Forelimb muscle (tissue), 1 donor: Measurements from ENCODE around the gene FAM98B. TPM values are rescaled to one million over a fixed set of nuclear protein-coding genes. Genes with fewer than 3 reads are reported as not detected.

Source experiments
- DNase-seq: peaks from one replicate; pipeline ENCODE4 v3.0.0-alpha.2; 2013; ENCODE audit warnings: low read depth
- polyA plus RNA-seq: library from polyadenylated mRNA; unstranded; fragments of 120-200 nt; gene quantifications from one replicate; pipeline ENCODE4 v1.2.1, GENCODE V29; 2013; ENCODE audit not compliant: insufficient read length

Gene FAM98B
- polyA plus RNA-seq, 1 donor, result 26.5 TPM

DNA sequence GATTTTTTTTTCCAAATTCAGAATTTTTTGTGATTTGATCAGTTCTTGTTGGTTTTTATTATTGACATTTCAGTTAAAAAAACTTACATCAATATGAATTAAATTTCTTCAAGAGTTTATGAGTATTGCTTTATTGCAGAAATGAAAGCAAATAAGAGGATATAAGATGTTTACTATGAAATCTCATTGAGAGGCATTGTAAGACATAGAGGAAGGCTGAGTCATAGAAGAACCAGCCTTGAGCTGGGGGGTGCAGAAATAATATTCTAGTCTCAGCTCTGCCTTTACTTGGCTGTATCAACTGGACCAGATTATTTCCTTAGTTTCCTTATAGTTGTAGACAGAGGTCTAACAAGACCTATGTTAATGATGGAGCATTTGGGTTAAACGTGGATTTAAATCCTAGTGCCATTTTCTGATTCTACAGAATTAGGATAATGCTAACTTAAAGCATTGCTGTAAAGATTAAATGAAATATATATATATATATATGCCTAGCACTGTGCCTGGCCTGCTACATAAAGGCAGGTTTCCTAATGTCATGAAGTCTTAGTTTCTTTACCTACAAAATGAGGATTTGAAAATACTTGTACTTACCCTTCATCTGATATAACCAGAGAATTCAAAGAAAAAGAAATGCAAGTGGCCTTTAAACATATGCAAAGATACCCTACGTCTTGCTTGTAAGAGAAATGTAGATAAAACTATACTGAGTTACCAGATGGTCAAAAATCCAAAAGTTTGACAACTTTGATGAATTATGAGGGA is 7.3 kb downstream of the FAM98B start:
- DNase-seq, result no peak

DNA sequence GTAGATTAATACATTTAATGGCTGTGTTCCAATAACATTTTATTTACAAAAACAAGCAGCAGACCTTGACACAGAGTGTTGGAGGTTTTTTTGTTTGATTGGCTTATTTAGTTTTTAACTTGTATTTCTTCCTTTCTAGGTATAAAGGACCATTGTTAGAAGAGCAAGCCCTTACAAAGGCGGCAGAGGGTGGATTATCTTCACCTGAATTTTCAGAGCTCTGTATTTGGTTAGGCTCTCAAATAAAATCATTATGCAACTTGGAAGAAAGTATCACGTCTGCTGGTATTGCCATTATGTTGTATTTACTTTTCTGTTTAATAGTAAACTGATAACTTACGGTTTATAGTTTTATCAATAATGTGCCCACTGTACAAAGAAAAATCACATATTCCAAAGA is 10.0 kb downstream of the FAM98B start:
- no peak for DNase-seq

DNA sequence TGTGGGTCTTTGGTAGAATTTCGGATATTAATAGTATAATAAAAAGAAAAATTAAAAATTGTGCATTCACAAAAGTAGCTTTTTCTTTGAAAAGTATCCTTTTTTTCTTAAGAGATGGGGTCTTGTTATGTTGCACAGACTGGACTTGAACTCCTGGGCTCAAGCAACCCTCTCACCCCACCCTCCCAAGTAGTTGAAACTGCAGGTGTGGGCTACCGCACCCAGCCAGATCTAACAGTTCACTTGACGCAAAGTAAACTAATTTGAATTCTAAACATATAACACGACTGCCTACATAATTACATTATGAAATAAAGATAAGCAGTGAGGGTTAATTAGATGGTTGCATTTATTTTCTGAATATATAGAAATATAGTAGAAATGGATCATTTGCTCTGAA is 10.7 kb downstream of the FAM98B start:
- no peak for DNase-seq

DNA sequence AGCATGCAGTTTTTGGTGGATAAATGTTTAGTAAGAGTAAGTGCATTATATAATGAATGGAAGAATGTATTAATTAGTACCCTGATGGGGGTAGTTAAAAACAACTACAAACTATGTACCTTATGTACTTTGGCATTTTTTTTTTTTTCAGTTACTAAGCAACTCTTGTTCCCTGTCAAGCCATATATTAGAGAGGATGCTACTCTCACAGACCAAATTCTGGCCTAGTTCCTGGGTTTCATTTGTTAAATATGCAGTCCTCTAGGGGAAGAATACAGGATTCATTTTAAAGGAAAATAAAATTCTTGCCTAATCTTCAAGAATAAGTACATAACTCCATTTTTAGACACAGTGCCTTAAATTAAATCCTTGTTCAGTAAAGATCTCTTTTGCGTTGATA is 16.9 kb downstream of the FAM98B start:
- DNase-seq, result peak; percentile 53

DNA sequence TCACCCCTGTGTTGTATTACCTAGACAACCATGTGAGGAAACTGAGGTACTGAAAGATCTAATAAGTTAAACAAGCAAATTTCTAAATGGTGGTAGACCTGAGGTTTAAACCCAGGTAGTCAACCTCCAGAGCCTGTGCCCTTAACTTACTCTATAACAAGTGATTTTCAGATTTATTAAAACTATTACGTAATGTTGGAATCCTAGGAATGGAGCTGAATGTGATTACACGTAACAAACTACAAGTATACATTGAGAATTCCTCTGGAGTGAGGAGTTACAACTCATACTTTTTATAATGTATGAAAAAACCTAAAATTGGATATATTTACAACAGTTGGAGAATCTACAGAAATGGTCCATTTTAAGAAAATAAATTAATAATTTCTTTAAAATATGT is 18.0 kb downstream of the FAM98B start:
- DNase-seq, result no peak

DNA sequence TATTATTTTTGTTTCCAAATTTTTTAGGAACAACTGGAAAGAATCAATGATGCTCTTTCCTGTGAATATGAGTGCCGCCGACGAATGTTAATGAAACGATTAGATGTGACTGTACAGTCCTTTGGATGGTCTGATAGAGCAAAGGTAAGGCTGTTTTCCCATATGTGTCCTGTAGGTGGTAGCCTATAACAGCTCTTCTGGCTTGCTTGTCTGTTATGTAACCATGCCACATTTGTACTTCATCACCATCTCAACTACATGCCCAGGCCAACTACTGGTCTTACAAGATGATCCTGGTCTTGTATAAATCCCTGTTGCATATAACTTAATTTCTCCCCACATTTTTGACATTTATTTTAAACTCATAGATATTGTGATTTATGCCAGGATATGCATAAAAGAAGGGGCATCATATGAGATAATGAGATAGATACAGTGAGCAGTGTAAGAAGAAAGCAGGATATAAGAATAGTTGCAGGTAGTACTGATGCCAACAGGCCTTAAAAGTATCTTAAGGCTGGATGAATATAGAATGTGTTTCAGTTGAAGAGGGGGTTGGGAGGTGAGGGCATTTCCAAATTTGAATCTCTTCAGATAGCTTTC is 20.3 kb downstream of the FAM98B start:
- DNase-seq, result no peak

DNA sequence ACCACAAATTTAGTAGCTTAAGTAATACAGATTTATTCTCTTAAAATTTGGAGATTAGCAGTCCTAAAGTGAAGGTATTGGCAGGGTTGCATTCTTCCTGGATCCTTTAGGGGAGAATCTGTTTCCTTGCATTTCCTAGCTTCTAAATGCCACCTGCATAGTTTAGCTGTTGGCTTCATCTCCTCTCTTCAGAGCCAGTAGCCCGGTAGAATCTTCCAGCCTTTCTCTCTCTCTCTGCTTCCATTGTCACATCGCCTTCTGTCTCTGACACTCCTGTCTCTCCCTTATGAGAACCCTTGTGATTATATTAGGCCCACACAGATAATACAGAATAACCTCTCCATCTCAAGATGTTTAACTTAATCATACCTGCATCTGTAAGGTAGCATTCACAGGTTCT is 21.4 kb downstream of the FAM98B start:
- DNase-seq, result no peak

DNA sequence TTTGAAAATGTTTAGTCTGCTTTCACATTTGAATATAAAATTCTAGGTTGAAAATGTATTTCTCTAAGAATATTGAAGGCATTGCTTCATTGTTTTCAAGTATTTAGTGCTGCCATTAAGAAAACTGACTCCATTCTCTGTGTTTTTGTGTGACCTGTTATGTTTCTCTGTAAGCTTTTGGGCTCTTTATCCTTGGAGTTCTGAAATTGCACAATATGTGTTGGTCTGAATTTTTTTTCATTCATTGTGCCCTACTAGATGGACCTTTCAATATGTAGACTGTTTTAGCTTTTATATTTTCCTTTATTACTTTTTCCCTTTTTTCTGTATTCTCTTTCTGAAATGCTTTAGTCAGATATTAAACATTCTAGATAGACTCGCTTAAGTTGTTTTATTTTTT is 22.2 kb downstream of the FAM98B start:
- no peak for DNase-seq

DNA sequence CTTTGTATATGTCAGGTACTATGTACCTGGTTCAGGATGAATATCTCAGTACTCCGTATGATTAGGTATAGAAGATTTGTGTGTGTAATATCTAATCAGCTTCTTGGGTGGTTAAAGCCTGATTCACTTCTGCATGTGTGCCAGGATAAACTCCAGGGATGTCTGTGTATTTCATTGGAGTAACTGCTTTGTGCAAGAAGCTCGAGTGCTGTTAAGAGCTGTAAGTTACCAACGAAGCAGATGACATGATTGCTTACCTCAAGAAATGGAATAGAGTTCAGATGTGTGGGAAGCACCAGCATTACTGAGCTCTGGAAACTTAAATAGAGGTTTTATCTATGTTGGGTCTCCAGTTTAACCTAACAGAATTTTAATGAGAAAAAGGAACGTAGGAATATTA is 23.7 kb downstream of the FAM98B start:
- DNase-seq, result no peak

DNA sequence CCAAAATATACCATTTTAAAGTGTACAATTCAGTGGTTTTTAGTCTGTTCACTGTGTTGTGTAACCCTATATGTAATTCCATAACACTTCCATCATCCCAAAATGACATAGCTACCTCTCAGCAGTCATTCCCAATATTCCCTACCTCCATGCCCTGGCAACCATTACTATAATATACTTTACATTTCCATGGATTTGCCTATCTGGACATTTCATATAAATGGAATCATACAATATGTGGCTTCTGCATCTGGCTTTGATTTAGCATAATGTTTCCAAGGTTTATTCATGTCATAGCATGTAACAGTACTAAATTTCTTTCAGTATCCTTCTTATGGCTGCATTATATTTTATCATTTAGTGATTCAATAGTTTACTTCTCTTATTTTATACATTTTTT is 25.3 kb downstream of the FAM98B start:
- no peak for DNase-seq

DNA sequence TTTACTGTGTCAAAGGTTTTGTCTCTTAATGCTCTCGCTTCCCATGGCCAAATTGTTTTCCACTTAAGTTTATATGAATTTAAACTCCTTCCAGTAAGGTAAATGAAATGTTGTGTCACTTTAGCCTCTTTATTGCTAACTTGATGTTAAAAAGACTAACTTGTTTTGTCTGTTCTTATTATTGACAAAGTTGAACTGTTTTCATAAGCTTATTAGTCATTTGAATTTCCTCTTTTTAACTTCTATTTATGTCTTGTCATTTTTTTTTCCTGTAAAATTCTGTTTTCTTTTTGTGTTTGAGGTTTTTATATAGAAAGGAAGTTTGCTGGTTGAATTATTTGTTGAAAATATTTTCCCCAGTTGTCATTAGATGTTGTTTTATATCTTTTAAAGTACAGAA is 25.8 kb downstream of the FAM98B start:
- DNase-seq, result no peak

DNA sequence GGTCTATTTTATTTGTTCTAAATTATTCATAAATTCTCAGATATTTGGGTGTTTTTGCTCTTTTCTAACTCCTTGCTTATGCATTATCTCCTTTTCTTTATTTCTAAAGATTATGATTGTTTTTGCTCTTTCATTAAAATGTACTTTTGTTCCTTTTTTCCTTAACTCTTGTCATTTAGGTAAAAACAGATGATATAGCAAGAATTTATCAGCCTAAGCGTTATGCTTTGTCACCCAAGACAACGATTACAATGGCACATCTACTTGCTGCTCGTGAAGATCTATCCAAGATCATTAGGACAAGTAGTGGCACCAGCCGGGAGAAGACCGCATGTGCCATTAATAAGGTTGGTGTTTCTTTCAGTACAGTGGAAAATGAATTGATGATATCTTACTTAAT is 27.2 kb downstream of the FAM98B start:
- no peak for DNase-seq

DNA sequence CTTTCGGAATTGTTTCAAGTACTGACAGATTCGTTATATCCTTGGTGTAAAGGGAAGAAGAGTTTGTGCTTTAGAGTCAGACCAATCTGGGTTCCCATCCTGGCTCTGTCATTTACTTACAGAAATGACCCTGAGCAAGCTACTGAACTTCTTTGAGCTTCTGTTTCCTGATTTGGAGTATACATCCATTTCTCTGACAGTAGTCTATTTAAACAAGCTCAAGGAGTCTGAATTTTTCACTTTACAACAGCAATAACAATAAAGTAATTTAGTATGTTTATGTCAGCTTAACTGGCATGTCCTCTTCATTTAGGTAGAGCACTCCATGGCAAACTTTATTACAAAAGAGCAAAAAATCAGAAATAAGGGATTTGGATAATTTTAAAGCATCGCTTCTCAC is 27.8 kb downstream of the FAM98B start:
- no peak for DNase-seq

DNA sequence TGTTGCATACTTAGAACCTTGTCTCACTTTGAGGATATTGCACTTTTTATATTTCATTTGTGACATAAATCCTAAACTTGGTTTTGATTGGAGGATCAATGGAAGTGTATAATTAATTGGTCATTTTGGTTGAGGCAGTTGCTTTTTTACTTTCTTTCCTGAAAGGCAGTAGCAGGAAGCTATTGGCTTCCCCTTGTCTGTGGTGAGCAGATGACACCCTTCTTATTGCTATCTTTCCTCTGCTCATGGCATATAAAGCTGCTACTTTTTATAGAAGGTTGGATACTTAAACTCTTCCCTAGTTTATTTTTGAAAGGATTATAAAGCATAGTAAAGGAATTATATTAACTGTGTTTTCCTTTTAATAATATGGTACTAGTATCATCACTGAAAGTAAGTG is 28.6 kb downstream of the FAM98B start:
- DNase-seq, result no peak

DNA sequence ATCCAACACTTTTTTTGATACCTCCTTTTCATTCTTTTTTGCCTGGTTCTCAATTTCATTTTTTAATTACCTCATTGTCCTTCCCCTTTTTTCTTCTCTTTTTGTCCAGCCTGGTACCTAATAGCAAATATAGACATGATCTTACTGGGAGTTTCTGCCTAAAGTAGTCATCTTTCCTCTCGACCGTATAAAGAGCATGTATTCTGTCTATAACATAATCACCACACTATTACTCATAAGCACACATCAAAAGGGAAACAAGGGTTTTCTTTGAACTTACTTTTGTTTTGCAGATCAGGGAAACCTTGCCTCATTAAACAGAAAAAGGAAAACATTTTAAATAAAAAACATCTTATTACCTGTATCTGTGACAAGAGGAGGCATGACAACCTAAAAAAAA is 33.0 kb downstream of the FAM98B start:
- DNase-seq, result no peak

DNA sequence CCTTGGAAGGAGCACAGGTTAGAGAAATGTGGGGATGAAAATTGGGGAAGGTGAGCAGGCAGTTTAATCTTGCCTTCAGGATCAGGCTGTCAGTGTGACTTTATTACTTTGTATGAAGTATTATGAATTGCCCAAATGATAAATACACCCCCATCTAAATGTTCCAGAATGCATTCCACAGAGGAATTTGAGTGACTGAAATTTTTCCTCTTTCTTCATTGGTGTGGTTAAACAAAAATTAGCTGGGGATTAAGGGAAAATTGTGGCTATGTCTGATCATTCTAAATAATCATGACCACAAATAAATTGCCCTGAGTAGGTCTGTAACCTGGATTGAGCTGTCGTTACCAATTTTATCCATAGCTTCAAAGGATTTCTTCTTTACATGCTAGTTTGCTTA is 33.5 kb downstream of the FAM98B start:
- no peak for DNase-seq

DNA sequence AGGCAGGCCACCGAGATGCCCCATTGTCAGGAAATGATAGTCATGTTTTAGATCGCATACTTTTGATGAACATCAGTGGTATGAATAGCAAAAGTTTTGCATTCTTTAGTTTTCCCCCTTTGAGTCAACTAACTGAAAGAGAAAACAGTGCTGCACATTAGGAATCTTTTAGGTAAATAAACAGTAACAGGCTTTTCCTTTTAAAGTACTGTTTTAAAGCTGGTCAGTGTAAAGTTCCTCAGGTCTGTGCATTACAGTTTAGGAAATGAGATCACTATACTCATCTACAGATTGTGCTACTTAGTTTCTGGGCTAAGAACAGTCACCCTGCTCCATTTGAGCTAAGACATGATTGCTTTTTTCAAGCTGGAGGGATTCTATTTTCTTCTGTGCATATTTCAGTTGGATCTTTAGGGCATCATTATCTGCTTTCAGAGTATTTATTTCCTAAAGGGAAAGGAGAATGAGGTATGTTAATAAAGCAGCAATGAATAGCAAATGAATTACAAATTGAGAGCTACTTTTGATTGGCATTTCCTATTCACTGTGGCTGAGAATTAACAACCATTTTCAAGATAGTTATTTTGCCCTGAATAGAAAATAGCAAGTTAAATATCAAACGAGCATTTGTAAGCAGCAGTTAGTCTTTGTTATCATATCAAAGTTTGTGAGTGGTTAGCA is 36.5 kb downstream of the FAM98B start:
- DNase-seq, result no peak

DNA sequence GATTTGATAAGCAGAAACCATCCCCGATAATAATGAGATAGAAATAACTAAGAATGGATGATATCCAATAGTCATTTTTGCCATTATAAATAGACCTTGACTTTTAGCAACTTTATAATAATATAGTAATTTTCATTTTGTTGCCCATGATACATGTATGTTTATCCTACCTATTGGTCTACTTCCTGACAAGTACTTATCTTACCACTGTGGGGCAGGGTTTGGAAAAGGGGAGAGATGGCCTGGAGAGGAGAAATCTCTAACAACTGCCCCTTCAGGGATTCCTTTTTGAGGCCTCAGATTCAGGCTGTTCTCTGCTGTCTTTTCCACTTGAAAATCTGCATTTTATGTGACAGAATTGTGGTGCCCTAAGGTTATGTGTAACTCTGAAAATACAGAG is 42.2 kb downstream of the FAM98B start:
- no peak for DNase-seq

DNA sequence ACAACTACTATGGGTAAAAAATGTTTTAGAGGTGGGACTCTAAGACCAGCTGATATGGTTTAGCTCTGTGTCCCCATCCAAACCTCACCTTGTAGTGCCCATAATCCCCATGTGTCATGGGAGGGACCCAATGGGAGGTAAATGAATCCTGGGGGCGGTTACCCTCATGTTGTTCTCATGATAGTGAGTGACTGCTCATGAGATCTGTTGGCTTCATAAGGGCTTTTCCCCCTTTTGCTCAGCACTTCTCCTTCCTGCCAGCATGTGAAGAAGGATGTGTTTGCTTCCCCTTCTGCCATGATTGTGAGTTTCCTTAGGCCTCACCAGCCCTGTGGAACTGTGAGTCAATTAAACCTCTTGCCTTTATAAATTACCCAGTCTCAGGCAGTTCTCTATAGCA is 45.7 kb downstream of the FAM98B start:
- DNase-seq, result no peak

DNA sequence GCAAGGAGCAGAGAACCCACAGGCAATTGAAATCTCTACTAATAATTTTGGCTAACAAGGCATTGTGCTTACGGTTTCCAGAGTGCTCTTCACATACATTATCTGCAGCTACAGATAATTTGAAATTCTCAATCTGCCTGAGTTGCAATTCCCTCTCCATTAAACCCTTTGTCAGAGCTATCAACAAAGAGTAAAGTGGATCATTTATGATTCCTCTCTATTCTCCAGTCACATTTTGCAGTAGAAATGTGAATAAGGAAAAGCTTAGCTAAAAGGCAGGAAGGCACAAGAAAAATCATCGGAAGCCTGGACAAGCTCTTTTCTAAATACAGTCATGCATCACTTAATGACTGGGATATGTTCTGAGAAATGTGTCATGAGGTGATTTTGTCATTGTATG is 49.6 kb downstream of the FAM98B start:
- DNase-seq, result no peak

DNA sequence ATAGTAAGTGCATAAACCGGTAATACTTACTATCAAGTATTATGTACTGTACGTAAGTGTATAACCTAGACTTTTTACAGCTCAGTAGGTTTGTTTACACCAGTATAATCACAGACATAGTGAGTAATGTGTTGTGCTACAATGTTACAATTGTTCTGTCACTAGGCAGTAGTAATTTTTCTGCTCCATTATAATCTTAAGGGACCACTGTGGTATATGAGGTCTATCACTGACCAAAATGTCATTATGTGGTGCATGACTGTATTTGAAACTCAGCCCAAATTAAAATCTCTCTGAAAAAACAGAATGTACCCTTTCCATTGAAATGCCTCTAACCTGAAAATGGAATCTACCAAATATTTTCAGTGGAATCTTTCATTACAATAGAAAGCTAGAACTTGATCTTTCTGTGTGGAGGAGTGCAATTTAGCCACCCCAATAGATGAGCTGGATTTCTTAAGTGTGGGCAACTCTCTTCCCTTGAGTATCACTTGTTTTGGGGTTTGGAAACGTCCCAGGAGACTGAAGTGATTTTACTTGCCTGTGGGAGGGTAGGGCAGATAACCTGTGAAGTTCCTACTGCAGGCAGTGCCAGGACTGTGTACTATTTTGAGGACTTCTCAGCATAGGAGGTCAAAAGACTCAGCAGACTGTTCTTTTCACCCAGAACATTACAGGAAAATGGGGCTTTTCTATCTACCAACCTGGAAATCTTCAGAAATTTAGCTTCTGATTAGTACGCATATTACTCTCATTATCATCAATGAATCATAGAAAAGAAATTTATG is 50.9 kb downstream of the FAM98B start:
- DNase-seq, result no peak

DNA sequence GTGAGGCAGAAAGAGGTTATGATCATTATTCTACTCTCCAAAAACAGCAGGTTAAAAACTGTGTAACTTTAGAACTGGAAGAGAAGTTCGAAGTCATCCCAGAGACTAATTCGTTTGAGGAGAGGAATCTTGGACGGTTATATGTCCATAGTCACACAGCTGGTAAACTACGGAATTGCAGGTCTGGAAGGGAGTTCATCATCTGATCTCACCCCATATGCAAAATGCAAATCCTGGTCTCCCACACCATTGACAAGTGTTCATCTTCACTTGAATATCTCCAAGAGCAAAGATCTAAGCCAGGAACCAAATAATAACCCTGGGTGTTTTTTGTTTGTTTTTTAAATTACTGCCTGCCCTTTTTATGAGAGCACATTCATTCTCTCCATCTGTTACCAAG is 53.1 kb downstream of the FAM98B start:
- no peak for DNase-seq
